GM18870 (cell line): ENCODE data around the gene PRX.

ENCODE experiments used
- ATAC-seq: cut with Tn5 transposase; IDR thresholded peaks from one replicate; pipeline ENCODE4 v1.9.1; 2021; ENCODE audit warnings: moderate library complexity; ENCODE audit not compliant: unreplicated experiment

Gene PRX

DNA sequence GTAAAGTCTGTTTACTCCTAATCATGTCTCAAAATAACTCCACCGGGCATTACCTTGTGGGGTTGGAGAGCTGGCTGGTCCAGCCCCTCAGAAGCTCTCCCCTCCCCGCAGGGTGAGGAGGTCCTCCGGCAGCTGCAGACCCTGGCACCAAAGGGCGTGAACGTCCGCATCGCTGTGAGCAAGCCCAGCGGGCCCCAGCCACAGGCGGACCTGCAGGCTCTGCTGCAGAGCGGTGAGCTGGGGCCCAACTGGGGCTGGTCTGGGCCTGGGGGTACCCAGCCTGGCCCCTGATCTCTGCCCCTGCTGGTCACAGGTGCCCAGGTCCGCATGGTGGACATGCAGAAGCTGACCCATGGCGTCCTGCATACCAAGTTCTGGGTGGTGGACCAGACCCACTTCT is 43.4 kb downstream of the PRX start:
- ATAC-seq: no peak

DNA sequence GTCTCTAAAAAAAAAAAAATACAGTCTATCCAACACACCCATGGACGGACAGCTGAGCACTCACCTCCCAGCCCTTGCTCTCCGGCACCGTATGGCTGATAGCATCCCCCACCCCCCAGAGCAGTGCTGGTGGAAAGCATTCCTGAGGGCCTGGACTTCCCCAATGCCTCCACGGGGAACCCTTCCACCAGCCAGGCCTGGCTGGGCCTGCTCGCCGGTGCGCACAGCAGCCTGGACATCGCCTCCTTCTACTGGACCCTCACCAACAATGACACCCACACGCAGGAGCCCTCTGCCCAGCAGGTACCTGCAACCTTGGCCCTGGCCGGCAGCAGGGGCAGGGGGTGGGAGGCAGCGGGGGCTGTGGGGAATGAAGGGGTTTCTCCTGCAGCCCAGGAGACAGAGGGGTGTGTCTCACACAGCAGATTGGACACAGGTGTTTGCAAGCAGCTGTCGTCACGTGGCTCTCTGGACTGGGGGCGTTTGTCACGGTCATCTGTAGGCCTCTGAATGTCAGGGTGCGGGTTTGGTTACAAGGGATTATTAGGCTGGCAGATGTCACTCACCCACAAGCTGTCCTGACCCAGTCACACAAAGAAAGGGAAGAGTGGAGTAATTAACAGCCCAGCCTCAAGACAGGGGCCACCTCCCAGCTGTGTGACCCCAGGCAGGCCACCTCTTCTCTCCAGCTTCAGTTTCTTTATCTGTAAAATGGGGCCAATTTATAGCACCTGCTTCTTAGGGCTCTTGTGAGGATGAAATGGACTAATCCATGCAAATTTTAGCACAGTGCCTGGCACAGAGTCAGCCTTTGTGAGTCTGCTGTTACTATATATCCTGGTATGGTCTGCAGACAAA is 45.4 kb downstream of the PRX start:
- no peak for ATAC-seq

DNA sequence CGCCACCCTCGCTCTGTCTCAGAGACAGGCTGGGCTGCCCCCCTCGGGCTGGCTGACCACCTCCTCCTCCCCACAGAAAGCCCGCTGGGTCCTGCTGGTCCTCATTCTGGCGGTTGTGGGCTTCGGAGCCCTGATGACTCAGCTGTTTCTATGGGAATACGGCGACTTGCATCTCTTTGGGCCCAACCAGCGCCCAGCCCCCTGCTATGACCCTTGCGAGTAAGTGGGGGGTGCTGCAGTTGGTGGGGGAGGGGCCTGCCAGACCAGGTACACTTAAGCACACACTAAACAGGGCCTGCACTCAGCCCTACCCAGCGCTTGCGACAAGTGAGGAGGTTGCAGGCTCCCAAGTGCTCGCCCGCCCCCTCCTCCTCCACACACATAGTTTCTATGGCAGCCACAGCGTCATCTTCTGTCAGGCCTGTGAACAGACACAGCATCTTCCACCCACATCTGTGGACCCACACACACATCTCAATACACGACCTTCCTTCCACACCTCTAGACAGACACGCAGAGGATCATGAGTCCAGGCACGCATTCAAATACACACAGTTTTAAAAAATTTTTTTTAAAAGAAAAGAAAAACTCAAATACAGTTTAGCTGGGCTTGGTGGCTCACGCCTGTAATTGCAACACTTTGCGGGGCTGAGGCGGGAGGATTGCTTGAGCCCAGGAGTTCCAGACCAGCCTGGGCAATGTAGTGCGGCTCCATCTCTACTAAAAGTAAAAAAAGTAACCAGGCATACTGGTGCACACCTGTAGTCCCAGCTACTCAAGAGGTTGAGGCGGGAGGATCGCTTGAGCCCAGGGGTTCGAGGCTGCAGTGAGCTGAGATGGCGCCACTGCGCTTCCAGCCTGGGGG is 46.2 kb downstream of the PRX start:
- no peak for ATAC-seq

DNA sequence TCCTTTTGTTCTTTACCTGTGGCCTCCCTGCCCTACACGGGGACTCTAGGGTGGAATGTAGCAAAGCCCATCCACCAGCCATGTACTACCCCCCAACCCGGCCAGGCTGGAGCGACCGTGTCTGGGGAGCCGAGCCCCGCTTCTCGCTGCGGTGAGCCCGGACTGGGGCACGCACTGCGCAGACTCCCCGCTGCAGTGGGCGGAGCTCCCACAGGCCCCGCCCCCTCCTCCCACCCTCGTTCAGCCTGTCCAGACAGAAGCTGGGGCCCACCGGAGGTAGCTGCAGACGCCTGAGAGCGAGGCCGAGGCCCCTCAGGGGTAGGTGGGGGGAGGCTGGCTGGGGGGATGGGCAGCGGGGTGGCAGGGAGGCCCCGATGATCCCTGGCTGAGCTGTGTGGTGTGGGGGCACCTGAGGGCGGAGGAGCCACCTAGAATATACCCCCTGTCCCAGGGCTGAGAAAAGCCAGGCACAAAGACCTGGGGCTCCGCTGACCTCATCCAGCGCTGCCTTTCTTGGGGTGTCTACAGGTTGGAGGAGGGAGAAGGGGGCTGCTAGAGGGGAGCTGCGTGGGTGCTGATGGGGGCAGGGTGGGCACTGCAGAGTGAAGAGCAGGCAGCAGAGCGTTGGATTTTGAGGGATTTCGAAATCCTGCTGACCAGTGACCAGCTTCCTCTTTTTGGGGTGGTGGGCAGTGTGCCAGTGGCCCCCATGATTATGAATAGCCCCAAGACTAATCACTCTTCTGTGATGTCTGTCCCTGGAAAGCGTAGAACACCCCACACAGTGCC is 47.4 kb downstream of the PRX start:
- no peak for ATAC-seq

DNA sequence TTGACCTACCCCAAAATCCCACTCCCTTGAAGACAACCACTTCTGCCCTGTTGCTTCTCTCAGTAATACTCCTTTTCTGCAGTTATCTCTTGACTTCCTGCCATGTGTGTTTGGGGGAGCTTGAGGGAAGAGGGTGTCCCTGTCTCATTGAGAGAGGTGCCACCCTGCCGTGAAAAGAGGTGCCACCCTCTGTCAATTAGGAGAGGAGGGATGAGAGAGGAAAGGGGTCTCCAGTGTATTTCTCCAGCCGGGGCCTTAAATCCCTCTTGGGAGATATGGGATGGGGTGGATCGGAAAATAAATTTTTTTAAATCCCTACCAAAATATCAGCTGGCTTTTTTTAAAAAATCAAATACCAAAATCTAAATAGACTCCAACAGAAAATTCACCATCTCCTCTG is 48.2 kb downstream of the PRX start:
- no peak for ATAC-seq

DNA sequence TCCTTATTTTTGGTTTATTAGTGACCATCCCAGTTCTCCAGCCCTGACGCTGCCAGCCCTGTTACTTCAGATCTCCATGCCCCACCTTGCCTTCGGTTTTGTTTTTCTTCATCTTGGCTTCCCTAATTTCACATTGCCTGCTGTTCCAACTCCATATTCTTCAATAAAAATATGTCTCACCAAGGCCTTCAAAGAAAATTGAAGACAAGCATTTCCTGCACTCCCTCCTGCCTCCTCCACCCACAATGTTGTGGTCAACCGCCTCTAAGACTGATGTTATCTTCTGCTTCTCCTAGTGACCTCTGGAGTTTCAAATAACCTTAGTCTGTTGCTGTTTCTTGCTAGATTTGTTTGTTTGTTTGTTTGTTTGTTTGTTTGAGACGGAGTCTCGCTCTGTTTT is 50.1 kb downstream of the PRX start:
- ATAC-seq: no peak

DNA sequence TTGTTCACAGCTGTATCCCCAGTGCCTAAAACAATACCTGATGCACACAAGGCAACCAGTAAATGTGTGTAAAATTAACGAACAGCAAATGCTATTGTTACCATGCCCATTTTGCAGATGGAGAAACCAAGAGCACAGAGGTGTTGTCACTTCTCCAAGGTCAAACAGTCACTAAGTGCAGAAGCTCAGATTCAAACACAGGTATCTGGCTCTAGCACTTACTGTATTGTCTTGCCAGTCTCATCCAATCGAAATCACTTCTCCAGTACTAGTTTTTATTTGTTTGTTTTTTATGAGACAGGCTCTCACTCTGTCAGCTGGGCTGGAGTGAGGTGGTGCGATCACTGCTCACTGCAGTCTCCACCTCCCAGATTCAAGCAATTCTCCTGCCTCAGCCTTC is 51.0 kb downstream of the PRX start:
- no peak for ATAC-seq

DNA sequence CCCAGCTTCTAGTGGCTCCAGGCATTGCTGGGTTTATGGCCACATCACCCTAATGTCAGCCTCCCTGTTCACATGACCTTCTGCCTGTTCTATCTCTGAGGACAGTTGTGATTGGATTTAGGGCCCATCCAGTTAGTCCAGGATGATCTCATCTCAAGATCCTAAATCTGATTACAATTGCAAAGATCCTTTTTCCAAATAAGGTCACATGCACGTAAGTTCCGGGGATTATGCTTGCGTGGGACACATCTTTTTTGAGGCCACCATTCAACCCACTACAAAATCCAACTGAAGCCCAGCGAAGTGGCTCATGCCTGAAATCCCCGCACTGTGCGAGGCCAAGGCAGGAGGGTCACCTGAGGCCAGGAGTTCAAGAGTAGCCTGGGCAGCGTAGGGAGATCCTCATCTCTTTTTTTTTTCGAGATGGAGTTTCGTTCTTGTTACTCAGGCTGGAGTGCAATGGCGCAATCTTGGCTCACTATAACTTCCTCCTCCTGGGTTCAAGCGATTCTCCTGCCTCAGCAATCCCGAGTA is 52.4 kb downstream of the PRX start:
- ATAC-seq: no peak

DNA sequence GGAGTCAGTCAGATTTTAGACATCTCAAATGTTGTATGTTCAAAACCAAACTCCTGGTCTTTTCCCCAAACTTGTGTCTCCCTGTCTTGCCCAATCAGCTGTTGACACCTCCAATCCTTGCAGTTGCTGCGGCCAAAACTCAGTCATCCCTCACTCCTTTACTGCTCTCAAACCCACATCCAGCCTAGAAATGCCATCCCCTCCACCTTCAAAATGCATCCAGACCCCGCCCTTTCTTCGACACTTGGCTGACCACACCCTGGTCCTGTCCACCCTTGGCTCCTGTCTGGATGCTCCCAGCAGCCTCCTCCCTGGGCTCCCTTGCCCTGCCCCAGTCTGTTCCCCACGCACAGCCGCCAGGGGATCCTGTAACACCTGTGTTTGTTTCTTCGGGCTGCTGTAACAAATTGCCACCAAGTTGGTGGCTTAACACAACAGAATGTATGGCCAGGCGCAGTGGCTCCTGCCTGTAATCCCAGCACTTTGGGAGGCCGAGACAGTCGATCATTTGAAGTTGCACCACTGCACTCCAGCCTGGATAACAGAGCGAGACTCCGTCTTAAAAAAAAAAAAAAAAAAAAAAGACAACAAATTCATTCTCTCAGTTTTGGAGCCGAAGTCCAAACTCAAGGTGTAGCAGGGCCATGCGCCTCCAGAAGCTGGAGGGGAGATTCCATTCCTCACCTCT is 53.0 kb downstream of the PRX start:
- no peak for ATAC-seq

DNA sequence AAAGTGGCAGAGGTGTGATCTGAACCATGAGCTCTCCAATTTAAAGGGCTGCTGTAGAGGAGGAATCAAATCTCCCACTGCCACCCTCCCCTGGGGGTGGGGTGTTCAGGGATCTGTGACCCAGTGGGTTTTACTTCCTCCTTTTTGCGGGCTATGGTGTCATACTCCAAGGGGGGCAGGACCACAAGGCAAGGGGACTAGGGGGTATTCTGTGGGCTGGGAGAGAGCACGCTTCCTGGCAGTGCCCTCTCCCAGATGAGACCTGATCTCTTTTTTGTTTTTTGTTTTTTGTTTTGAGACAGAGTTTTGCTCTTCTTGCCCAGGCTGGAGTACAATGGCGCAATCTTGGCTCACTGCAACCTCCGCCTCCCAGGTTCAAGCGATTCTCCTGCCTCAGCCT is 54.4 kb downstream of the PRX start:
- no peak for ATAC-seq

DNA sequence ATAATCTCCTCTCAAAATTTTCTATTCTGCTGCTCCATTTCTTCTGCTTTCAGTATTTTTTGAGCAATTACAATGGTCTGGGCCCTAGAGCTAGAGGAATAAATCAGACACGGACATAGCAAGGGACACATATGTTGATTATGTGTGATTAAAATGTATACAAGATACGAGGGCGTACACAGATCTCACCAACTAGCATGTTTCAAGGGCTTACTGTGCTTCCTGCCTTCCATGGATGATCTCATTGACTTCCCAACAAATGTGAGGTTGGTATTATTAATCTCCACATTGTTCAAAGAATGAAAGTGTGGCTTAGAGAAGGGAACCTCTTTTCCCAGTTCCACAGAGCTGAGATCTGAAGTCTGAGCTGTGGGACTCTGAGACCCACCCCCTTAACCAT is 55.5 kb downstream of the PRX start:
- ATAC-seq: no peak

DNA sequence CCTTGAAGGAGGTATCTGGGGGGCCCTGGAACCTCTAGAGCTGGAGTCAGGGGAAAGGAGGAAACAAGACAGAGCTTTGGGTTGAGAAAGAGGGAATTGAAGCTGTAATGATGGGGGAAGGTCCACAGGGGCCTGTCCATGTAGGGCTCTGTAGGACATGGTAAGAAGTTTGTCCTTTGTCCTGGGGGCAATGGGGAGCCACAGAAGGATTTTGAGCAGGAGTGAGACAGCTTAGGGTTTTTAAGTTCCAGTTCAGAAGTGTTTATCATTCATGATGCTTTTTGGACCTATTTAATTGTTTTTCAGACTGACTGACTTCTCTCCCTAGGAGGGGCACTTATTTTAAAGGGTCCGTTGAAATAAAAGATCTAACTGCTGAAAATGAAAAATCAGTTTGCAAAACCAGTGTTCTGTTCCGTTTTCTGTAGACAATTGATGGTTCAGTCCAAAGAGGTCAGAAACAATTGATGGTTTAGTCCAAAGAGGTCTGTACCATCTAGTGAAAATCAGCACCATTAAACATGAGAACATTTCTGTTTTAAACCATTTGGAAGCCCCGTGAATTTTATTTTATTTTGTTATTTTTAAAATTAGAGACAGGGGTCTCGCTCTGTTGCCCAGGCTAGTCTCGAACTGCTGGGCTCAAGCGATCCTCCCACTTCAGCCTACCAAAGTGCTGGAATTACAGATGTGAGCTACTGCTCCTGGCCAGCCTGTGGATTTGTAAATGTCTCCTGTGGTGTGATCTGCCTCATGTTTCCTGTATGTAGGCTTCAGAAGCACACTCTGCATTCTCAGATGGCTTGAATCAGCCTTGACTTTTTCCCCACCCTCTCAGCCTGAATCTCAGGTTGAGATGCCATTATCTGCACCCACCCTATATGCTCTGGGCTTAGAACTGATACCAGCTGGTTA is 56.2 kb downstream of the PRX start:
- no peak for ATAC-seq

DNA sequence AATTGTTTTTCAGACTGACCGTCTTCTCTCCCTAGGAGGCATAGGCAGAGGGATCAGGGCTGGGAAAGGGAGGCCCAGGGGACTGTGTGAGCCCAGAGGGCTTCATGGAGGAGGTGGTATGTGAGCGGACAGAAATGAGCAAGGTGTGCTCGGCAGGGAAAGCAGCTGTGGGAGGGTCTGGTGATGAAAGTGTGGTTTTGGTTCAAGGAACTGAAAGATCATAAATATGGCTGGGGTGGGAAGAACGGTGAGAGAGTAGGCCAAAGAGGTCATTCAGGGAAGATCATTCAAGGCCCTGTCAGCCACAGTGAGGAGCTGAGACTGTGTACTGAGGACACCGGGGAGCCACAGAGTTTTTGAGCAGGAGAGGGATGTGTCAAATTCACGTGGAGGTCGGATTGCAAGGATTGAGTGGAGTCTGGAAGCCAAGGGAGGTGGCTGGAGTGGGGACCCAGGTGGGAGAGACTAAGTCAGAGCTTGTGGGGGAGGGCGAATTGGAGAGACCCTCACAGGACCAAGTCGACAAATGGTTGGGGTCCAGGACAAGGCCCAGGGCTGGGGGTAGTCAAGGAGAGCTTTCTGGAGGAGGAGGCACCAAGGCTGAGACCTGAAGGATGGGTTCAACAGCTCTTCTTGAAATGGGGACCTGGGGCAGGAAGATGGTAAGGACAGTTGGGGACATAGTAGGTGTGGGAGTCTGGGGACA is 57.0 kb downstream of the PRX start:
- no peak for ATAC-seq

DNA sequence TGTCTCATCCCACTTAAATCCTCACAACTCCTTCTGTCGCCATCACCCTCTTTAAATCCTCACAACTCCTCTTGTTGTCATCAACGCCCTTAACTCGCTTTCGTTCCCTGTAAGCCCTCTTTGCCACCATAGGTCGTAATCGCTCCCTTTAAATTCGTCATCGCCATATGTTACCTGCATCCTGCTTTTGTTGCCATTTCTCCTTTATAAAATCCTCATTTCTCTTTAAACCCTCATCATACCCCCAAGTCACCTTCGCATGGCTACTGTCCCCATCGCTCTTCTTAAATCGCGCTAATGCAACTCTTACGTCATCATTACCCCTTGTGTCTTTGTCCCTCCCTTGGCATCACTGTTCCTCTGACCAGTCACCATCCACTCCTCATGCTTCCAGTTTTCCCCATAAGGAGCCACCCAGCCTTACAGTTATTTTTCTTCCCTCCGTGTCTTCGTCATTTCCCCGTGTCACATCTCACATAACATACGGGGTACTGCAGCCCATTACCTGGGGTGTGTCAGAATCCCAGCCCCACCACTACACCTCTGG is 64.1 kb downstream of the PRX start:
- ATAC-seq: no peak

DNA sequence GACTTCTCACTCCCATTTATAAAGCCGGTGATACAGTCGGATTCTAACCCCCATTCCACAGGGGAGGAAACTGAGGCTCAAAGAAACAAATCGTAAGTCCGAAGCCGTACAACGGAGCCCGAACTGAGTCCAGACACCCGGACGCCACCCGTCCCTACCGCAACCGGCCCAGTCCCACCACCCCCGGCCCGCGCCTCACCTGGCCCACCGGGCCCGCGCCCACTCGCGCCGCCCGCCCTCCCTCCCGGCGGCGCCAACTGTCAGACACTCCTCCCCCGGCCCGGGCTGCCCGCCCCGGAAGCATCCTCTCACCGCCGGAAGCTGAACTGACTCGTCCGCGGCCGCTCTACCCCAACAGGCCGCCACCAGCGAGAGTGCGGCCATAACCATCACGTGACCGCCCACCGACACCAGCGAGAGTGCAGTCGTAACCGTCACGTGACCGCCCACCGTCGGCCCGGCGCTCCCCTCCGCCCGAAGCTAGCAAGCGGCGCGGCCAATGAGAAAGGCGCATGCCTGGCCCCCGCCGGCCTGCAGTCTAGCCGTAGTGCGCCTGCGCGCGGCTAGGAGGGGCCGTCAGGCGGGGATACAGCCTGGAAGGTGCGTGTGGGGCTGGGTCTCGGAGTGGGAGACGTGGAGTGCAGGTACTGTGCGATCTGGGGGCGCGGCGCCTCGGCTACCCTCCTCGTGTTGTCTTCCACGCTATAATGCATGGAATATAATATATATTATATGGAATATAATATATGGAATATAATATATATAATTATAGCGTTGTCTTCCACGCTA is 64.9 kb downstream of the PRX start, which contains the start of the genes C19orf47 and PLD3:
Gene C19orf47 (minus strand): TSS at position 273 of the 789 bp plus-strand sequence. CDS start 6,540 bp downstream, outside the sequence.
Gene PLD3 (plus strand): TSS at position 571 of the 789 bp plus-strand sequence. CDS start 17,789 bp downstream, outside the sequence.
- peak; percentile 86 for ATAC-seq

DNA sequence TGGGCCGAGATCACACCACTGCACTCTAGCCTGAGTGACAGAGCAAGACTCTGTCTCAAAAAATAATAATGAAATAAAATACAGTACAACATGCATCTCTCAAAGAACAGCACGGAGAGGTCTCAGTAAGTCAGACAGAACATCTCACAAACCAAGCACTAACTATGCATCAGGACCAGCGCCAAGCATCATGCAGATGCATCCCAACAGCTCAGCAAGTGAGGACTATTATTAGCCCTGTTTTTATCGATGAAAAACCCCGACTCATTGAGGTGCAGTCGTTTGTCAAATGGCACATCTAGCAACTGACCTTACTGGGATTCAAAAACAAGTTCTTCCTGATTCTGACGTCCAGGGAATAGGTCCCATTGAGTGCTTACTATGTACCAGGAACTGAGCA is 68.8 kb downstream of the PRX start:
- ATAC-seq: no peak
